ENCODE measurements around the gene DIRAS1. TPM values are rescaled to one million over a fixed set of nuclear protein-coding genes. Genes with fewer than 3 reads are reported as not detected.

The DIRAS1 gene
- total RNA-seq, 1 experiment from 2014 or later: 25.0 TPM

- TF ChIP-seq FOXP4 (CRISPR knock-in tag; IDR thresholded peaks at IDR 0.05) (peak; percentile 88), NR2C2 (CRISPR knock-in tag; IDR thresholded peaks at IDR 0.05) (peak; percentile 71; the same call in 1 of the 2 replicates), RORB (CRISPR knock-in tag; IDR thresholded peaks at IDR 0.05) (no peak), MLX (CRISPR knock-in tag; IDR thresholded peaks at IDR 0.05) (no peak), IRF1 (CRISPR knock-in tag; IDR thresholded peaks at IDR 0.05) (peak; percentile 95), GABPB1 (CRISPR knock-in tag; IDR thresholded peaks at IDR 0.05) (peak; percentile 92), TP53 (CRISPR knock-in tag; IDR thresholded peaks at IDR 0.05) (peak; percentile 98), CBFB (CRISPR knock-in tag; IDR thresholded peaks at IDR 0.05; ENCODE audit: low read depth) (peak; percentile 98), PRRX2 (CRISPR knock-in tag; IDR thresholded peaks at IDR 0.05) (0 out of 2 replicates have a peak, but pooled peaks have one; percentile 79), NFYB (CRISPR knock-in tag; conservative IDR thresholded peaks at IDR 0.05; ENCODE audit: low read depth) (peak; percentile 87), ERG (CRISPR knock-in tag; IDR thresholded peaks at IDR 0.05) (peak; percentile 85; the same call in 1 of the 2 replicates), PREB (CRISPR knock-in tag; IDR thresholded peaks at IDR 0.05; ENCODE audit: borderline replicate concordance) (peak; percentile 94; the same call in 1 of the 2 replicates), ZNF512 (CRISPR knock-in tag; IDR thresholded peaks at IDR 0.05; ENCODE audit: borderline replicate concordance) (peak; percentile 73; the same call in 1 of the 2 replicates), ZNF671 (CRISPR knock-in tag; IDR thresholded peaks at IDR 0.05) (no peak), ZNF416 (CRISPR knock-in tag; IDR thresholded peaks at IDR 0.05) (no peak), ELF4 (CRISPR knock-in tag; IDR thresholded peaks at IDR 0.05; ENCODE audit: low read depth) (peak; percentile 88; the same call in 1 of the 2 replicates), ZMAT4 (CRISPR knock-in tag; IDR thresholded peaks at IDR 0.05) (no peak)
Observed at GRCh38 chr19:2739602-2740313, 18.6 kb upstream of the DIRAS1 start, which contains the start of gene SLC39A3 (continued).

- DNase-seq (ENCODE audit: low spot score): no peak
- ChIA-PET CTCF (interaction anchor here (1.5 kb wide), 1 partner anchor 88 kb away, joined by 3 read pairs; no protein-coding TSS in a partner anchor), POLR2A (no interaction called here)
- H3K27me3 Mint-ChIP-seq (ENCODE audit: low read depth): peaks cover 5% of the 10 kb centered on the region
- no peak overlapping the region for H3K4me3 Mint-ChIP-seq
- H3K27ac Mint-ChIP-seq: no peak overlapping the region
- peaks cover 35% of the 10 kb centered on the region for H3K36me3 Mint-ChIP-seq
- H3K4me1 Mint-ChIP-seq: peaks cover 4% of the 10 kb centered on the region
- peaks cover 10% of the 10 kb centered on the region; the same call in 1 of the 2 replicates for H3K9me3 Mint-ChIP-seq
- no peak for ATAC-seq
- TF ChIP-seq GRHL2 (CRISPR knock-in tag; IDR thresholded peaks at IDR 0.05; ENCODE audit: insufficient replicate concordance, severe bottlenecking) (no peak), ATF2 (CRISPR knock-in tag; IDR thresholded peaks at IDR 0.05; ENCODE audit: borderline replicate concordance, low read depth) (no peak), SMAD4 (CRISPR knock-in tag; IDR thresholded peaks at IDR 0.05) (no peak), HMGXB4 (CRISPR knock-in tag; IDR thresholded peaks at IDR 0.05) (no peak), ZBTB21 (CRISPR knock-in tag; IDR thresholded peaks at IDR 0.05; ENCODE audit: borderline replicate concordance) (no peak), USF1 (CRISPR knock-in tag; IDR thresholded peaks at IDR 0.05) (no peak)
Observed at GRCh38 chr19:2736550-2737190, 15.5 kb upstream of the DIRAS1 start.

All from WTC11 (cell line).